Glutamatergic neuron (in vitro differentiated cells): ENCODE measurements around the gene PRUNE1. TPM values are rescaled to one million over a fixed set of nuclear protein-coding genes. Genes with fewer than 3 reads are reported as not detected.

Source experiments
- DNase-seq: peaks from one replicate; pipeline ENCODE4 v3.0.0; 2022
- H3K27ac Mint-ChIP-seq: one replicate; pipeline ENCODE4 v1.8.0; 2020; ENCODE audit warnings: mild to moderate bottlenecking, mixed read lengths, inconsistent platforms; ENCODE audit not compliant: unreplicated experiment
- H3K27me3 Mint-ChIP-seq: one replicate; pipeline ENCODE4 v1.8.0; 2020; ENCODE audit warnings: mild to moderate bottlenecking, moderate library complexity, mixed read lengths, inconsistent platforms; ENCODE audit not compliant: unreplicated experiment
- H3K36me3 Mint-ChIP-seq: one replicate; pipeline ENCODE4 v1.8.0; 2020; ENCODE audit warnings: mild to moderate bottlenecking, mixed read lengths, inconsistent platforms; ENCODE audit not compliant: unreplicated experiment
- H3K4me1 Mint-ChIP-seq: one replicate; pipeline ENCODE4 v1.8.0; 2020; ENCODE audit warnings: mild to moderate bottlenecking, low read depth, mixed read lengths, inconsistent platforms; ENCODE audit not compliant: unreplicated experiment
- H3K4me3 Mint-ChIP-seq: one replicate; pipeline ENCODE4 v1.8.0; 2020; ENCODE audit warnings: mild to moderate bottlenecking, mixed read lengths, inconsistent platforms; ENCODE audit not compliant: unreplicated experiment
- H3K9me3 Mint-ChIP-seq: one replicate; pipeline ENCODE4 v1.8.0; 2020; ENCODE audit warnings: mild to moderate bottlenecking, moderate library complexity, mixed read lengths, inconsistent platforms; ENCODE audit not compliant: unreplicated experiment
- total RNA-seq: library from RNA; stranded (reverse); fragmentation: NEBNext Ultra II Directional; extraction: Animal tissue kit (Norgen Biotek cat#: 25700); gene quantifications from one replicate; pipeline ENCODE4 v1.2.1, GENCODE V29; 2021; ENCODE audit not compliant: unreplicated experiment
- TF ChIP-seq, protein P1 (sequence below): fragments of 200-600 bp; sonication (generic); IDR thresholded peaks from one replicate; pipeline ENCODE4 v1.5.0; 2021; ENCODE audit not compliant: partially characterized antibody, unreplicated experiment

PRUNE1 gene
- total RNA-seq, 1 donor from 2014 or later = 14.9 TPM

DNA sequence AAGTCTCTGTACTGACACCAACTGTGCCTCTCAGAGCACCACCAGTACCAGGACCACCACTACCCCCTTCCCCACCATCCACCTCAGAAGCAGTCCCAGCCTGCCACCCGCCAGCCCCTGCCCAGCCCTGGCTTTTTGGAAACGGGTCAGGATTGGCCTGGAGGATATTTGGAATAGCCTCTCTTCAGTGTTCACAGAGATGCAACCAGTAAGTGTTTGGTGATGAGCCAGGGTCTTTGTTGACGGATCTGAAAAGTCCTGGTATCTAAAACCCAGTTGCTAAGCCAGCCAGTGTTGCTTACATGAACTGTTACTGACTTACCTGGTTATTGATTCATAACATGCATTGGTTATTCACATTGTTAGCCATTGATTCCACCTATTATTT, 40.4 kb downstream of the PRUNE1 start:
- Mint-ChIP-seq H3K27ac (peak overlapping the region; percentile 94), H3K27me3 (peaks cover 3% of the 10 kb centered on the region), H3K4me1 (no peaks in the 10 kb centered on the region), H3K4me3 (peak overlapping the region; percentile 99), H3K36me3 (peaks cover 2% of the 10 kb centered on the region), H3K9me3 (peaks cover 10% of the 10 kb centered on the region)
- DNase-seq = no peak
- TF ChIP-seq, protein P1, sequence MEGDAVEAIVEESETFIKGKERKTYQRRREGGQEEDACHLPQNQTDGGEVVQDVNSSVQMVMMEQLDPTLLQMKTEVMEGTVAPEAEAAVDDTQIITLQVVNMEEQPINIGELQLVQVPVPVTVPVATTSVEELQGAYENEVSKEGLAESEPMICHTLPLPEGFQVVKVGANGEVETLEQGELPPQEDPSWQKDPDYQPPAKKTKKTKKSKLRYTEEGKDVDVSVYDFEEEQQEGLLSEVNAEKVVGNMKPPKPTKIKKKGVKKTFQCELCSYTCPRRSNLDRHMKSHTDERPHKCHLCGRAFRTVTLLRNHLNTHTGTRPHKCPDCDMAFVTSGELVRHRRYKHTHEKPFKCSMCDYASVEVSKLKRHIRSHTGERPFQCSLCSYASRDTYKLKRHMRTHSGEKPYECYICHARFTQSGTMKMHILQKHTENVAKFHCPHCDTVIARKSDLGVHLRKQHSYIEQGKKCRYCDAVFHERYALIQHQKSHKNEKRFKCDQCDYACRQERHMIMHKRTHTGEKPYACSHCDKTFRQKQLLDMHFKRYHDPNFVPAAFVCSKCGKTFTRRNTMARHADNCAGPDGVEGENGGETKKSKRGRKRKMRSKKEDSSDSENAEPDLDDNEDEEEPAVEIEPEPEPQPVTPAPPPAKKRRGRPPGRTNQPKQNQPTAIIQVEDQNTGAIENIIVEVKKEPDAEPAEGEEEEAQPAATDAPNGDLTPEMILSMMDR = no peak

- Mint-ChIP-seq H3K9me3 (peaks cover 7% of the 10 kb centered on the region), H3K4me3 (no peak overlapping the region), H3K27me3 (peaks cover 3% of the 10 kb centered on the region), H3K27ac (no peak overlapping the region), H3K36me3 (no peaks in the 10 kb centered on the region), H3K4me1 (no peaks in the 10 kb centered on the region)
- no peak for DNase-seq
- TF ChIP-seq, protein P1 = no peak
Observed at GRCh38 chr1:151049458-151049857, 41.2 kb downstream of the PRUNE1 start.

DNA sequence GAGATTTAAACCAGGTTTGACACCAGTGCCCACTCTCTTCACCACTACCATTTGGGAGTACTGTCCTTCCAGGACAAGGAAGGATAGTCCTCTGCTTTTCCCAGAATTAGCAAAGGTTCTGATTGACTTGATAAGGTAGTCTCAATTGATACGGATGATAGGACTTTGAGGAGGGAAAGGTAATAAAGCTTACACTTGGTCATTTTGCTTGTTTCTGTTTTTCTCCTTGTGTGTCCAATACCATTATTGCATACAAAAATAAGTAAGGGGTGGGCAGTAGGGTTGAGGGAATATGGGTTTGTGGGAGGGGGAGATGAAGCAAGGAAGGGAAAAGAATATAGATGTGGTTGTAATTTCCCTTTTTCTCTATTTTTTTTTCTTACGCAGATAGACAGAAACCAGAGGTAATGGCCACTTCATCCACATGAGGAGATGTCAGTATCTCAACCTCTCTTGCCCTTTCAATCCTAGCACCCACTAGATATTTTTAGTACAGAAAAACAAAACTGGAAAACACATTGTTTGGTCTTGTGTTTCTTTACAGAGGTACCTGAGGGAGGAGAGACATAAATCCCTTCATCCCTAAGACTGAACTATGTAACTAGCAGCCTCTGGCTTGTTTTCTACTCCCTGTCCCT, 41.9 kb downstream of the PRUNE1 start:
- TF ChIP-seq, protein P1 = no peak
- Mint-ChIP-seq H3K27me3 (peaks cover 3% of the 10 kb centered on the region), H3K27ac (no peak overlapping the region), H3K9me3 (peaks cover 7% of the 10 kb centered on the region), H3K36me3 (no peaks in the 10 kb centered on the region), H3K4me3 (no peak overlapping the region), H3K4me1 (no peaks in the 10 kb centered on the region)
- no peak for DNase-seq

DNA sequence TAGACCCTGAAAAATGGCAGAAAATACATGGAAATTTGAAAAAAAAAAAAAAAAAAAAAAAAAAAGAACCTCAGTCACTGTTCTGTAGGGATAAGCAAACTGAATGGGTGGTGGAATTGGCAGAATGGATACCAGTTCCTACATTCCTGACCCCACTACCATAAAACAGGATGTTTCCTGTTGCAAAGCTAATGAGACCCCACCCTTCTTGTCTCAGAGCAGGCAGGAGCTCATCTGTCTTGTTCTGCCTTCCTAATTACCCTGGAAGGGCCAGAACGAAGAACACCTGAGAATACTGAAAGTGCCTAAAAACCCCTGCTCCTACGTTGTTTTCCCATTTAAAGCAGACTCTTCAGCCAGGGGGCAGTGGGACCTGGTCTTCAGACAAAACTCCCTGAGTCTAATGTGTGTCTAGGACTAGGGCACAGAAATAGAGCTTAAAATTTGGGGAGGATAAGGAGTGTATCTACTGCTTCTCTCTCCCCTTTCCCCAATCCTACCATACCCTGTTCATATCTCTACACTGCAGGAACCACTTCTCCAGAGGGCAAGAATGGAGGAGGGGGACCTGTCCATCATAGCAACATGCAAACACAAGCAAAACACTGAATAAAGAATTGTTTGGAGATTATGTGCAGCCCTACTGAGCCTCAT, 43.2 kb downstream of the PRUNE1 start:
- peaks cover 3% of the 10 kb centered on the region for H3K27me3 Mint-ChIP-seq
- TF ChIP-seq, protein P1 = no peak
- H3K4me1 Mint-ChIP-seq = peaks cover under 1% of the 10 kb centered on the region
- peaks cover 5% of the 10 kb centered on the region for H3K9me3 Mint-ChIP-seq
- no peaks in the 10 kb centered on the region for H3K36me3 Mint-ChIP-seq
- DNase-seq = no peak
- H3K27ac Mint-ChIP-seq = no peak overlapping the region
- no peak overlapping the region for H3K4me3 Mint-ChIP-seq

DNA sequence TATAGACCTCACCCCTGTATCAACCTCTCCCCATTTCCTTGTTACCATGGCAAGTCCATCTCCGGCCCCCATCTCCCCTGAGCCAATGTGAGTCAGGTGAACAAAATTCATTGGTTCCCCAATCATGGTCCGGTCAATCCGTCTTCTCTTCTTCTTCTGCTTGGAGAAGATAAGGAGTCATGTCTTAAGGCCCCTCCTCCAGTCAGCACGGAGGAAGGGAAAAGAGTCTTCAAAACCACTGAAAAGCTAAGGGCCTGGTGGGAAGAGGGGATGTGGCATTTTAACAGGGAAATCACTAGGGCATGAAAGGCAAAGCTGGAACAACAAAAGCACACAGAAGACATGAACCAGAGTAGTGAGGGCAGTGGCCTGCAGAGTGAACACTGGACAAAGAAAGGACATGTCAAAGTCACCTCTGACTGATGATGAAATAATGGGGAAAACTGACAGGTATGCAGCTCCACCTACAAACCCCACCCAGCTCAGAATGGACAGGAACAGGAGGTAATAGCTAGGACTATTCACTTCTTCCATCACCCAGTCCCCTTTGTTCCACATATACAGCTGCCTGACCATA, 46.8 kb downstream of the PRUNE1 start:
- Mint-ChIP-seq H3K27ac (no peak overlapping the region), H3K4me3 (no peak overlapping the region), H3K9me3 (peaks cover 22% of the 10 kb centered on the region), H3K4me1 (peaks cover 16% of the 10 kb centered on the region), H3K36me3 (peaks cover 4% of the 10 kb centered on the region), H3K27me3 (peaks cover 19% of the 10 kb centered on the region)
- DNase-seq = no peak
- TF ChIP-seq, protein P1 = no peak
